Measurements from ENCODE around the gene WNT11.

DNA sequence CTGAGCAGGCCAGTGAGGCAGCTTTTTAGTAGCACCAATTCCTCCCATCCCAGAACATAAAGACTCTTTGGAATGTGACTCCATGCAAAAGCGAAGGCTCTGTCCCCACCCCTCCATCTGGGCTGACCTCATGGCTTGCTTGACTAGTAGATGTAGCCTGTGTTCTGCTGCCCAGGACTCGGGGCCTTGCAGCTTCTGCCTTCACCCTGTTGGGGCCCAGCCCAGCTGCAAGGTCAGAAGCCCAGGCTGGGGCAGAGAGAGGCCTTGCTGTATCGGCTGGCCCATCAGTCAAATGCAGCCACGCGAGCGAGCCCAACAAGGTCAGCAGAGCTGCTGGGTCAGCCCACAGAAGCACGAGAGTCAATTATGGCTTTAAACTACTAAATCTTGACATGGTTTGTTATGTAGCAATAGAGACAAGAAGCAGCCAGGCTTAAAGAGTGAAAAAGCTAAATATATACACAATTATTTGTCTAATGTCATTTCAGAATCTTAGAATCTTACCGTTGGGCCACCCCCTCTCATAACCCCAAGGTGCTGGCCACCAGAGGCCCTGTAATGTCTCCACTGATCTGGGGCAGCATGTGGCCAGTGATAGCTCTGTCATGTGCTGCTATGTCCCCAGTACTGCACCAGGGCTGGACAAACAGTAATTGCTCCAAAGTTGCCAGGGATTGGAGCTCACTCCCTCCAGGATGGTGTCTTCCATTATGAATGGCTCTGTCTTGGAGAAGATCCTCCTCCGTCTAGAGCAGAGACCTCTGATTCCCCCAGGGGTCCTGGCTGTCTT is 10.4 kb upstream of the WNT11 start:
- TF ChIP-seq, protein P1, sequence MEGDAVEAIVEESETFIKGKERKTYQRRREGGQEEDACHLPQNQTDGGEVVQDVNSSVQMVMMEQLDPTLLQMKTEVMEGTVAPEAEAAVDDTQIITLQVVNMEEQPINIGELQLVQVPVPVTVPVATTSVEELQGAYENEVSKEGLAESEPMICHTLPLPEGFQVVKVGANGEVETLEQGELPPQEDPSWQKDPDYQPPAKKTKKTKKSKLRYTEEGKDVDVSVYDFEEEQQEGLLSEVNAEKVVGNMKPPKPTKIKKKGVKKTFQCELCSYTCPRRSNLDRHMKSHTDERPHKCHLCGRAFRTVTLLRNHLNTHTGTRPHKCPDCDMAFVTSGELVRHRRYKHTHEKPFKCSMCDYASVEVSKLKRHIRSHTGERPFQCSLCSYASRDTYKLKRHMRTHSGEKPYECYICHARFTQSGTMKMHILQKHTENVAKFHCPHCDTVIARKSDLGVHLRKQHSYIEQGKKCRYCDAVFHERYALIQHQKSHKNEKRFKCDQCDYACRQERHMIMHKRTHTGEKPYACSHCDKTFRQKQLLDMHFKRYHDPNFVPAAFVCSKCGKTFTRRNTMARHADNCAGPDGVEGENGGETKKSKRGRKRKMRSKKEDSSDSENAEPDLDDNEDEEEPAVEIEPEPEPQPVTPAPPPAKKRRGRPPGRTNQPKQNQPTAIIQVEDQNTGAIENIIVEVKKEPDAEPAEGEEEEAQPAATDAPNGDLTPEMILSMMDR (IDR thresholded peaks at IDR 0.05) = no peak
- TF ChIP-seq POLR2A (IDR thresholded peaks at IDR 0.05) (no peak), POLR2AphosphoS5 (IDR thresholded peaks at IDR 0.05; ENCODE audit: insufficient read depth in 1 of 2, low read depth in 1 of 2) (no peak)
